Dermis microvascular lymphatic vessel endothelial cell (primary cell): ENCODE results near the gene KCNC2. TPM values are rescaled to one million over a fixed set of nuclear protein-coding genes. Genes with fewer than 3 reads are reported as not detected.
"Not testable (repeated sequence)": the region's sequence is repeated elsewhere in the genome, so short reads cannot be mapped to it uniquely, and the experiment has no call there.

Source experiments
- DNase-seq, 2 donors: peaks; one replicate each; pipeline versions ENCODE4 v3.0.0 to v3.0.0-alpha.2; 2010; ENCODE audit warnings: low read depth in 2 of 2
- total RNA-seq: library from RNA; depleted of rRNA; stranded (reverse); fragments of >200 nt; gene quantifications from 2 replicates; pipeline ENCODE4 v1.2.1, GENCODE V29; 2014

Gene KCNC2
- not detected in 2 replicates for total RNA-seq

DNA sequence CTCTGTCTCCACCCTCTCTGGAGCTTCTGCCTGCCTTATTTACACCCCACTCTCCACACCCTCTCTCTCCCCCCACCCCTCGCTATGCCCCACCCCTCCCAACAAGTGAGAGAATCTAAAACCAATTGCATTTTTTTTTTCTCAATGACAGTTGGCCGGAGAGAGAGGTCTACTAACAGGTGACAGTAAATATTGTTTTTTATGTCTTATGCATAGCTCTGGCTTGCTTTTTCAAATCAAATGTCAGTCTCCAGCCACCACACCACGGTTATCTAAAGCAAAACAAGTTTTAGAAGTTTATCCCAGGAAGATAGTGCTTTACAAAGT, at the start of gene KCNC2:
Gene KCNC2 (minus strand): TSS at position 28 of the 327 bp plus-strand sequence.
- no peak for DNase-seq

DNA sequence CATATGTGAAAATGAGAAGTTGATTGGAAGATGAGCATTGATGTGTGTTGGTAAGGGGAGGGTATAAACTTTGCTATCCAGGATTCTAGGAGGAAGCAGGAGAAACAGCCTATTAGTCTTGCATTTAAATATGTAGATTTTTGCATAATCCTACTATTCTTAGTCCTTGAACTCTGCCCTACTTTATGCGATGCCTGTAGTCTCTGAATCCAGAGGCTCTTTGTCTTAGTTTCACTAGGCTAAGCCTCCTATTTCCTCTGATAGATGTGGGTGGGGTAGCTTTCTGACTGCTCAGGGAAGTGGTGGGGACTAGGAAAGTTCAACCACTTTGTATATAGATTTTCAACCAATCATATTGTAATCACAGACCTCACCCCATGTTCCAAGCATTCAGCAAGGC, 49.5 kb upstream of the KCNC2 start:
- no peak for DNase-seq

DNA sequence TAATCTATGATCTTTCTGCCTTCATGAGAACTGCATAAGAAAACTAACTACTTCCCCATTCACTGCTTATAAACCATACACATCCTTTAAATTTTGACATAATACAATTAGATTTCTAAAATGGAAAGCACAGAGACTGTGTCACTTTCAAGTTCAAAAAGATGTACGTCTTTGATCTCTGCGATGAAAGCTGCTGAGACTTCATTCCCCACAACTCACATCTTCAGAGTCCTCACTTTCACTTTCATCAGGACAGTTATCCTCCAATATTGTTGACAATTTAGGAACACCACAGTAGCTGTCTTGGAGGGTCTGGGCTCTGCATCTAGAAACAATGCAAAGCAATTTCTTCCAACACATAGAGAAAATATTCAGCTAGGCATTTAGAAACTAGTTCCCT, 47.9 kb upstream of the KCNC2 start:
- no peak for DNase-seq

DNA sequence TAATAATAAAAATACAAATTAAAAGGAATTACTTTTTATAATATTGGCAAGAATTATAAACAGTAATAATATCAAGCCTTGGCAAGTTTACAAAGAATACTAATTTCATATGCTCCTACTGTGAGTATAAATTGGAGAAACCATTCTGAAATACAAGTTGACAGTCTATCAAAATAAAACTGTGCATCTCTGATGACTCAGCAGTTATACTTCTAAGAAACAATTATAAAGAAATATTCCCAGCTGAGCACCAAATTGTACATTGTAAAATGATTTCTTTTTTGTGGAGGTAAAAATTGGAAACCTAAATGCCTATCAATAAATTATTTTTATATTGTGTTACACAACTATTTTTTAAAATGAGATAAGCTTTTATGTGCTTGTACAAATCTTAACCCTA, 35.5 kb upstream of the KCNC2 start:
- DNase-seq = no peak

DNA sequence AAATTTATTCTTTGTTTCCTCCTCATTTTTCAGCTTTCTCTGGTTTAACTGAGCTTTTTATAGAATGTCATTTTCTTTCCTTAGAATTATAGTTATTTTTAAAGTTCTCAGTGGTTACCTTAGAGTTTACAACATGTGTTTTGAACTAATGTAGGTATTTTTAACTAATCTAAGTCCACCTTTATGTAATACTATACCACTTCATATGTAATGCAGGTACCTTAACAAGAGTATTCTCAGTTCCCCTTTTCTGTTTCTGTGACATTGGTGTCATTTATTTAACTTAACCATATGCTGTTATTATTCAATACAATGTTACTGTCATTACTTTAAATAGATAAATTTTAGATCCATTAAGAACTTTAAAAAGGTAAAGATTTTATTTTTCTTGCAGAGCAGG, 30.3 kb upstream of the KCNC2 start:
- DNase-seq = no peak

DNA sequence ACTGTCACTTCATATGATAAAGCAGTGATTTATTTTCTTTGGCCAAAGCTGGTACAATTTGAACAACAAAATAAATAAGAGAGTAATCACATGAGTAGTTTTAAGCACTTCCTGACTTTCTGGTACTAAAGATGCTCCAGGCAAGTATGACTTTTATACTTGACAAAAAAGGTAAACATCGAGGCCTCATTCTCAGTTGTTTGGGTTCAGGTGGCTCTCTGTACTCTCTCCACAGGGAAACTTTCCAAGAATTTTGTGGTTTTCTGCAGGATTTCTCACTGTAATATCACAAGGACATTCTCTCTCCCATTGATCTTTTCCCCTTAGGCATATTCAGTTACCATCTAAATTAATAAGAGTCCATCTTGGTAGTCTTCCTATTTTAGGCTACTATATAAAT, 26.6 kb upstream of the KCNC2 start:
- no peak for DNase-seq

DNA sequence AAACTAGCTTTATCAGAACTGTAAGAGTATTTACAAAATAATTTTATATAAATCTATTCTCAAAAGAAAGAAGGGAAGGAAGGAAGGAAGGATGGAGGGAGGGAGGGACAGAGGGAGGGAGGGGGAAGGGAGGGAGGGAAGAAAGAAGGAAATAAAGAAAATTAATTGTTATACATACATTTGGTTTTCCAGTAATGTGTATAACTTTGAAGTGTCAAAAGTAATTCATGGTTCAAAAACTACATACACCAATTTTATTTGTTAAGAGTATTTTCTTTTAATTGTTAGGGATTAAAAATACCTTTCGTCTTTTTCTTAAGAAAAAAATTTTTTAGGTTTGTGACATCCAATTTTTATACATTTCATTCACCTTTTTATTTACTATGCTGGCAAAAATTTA, 17.5 kb upstream of the KCNC2 start:
- DNase-seq = no peak

DNA sequence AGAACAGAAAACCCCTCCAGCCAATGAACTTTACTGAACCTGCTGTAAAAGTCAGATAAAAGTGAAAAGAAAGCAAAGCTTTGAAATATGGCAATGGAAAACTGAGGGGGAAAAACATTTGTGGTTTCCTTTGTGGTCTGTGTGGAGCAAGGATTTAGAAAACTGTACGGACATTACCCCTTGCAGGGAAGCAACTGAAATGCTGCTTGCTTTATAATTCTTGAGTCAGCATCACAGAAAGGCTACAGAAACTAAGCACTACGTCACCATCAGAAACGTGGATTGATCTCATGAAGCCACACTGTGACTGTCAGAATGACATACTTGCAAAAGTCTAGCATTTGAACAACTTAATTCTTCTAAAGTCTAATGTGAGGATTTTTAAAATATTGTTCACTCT, 2.4 kb upstream of the KCNC2 start:
- no peak for DNase-seq

DNA sequence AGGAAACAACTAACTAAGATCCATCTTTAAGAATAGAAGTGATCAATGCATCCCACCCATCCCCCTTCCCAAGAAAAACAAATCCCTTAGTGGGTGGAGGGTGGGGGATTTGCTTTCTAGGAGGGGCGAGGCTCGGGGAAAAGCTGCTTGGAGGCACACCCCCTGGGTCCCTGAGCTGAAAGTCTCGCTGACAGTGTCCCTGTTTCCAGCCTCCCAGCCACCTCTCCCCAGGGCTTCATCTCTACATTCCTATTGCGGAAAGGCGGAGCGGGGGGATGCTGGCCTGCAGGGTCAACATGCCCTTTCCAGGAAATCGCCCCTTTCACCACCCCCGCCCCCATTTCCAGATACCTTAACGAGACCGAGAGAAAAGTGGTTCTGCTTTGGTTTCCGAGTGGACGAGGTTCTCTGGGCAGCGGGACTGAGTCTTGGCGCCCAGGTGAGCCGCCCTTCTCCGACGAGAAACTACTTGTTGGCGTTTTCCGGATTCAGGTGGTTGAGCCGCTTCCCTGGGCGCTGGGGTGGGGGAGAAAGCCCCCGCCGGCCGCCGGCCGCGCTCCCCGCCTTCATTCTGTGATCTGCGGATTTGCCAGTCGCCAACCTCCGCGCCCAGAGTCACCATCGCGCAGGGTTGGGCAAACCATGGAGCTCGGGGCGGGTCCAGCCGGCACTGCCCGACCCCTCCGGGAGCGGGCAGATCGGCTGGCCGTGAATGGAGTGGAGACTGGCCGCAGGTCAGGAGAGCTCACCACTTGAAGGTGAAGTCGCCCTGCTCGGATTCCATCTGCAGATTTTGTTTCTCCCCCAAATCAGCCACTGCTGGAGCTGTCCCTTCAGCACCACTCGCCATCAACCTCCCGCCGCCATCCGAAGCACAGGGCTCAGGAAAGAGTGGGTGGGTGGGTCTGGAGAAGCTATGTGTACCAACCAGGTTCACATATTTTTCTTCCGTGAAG, 505 bp downstream of the KCNC2 start:
- DNase-seq = peak in 1 of 2 donors; percentile 2

DNA sequence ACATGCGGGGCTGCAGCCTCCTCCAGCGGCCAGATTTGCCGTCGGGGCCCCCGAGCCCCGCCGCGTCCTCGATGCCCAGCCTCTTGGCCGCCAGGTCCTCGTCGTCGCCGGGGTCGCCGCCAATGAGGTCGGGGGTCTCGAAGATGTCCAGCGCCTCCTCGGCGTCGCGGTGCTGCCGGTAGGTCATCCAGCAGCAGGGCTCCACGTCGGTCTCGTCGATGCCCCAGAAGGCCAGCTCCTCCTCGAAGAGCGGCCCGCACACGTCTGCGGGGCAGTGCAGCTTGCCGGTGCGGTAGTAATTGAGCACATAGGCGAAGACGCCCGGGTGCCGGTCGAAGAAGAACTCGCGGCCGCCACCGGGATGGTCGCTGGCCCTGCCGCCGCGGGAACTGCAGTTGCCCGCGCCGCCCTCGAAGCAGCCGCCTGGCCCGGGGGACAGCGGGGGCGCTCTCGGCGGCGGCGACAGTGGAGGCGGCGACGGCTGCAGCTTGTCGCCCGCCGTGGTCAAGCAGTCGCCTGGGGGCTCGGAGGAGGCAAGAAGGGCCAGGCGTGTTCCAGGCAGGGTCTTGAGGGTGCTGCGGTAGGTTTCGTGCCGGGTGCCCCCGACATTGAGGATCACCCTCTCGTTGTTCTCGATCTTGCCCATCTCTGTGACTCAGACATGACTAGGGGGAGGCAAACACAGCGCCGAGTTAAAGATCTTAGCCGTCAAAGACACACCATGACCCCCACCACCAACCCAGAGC, 2.1 kb downstream of the KCNC2 start:
- no peak for DNase-seq

DNA sequence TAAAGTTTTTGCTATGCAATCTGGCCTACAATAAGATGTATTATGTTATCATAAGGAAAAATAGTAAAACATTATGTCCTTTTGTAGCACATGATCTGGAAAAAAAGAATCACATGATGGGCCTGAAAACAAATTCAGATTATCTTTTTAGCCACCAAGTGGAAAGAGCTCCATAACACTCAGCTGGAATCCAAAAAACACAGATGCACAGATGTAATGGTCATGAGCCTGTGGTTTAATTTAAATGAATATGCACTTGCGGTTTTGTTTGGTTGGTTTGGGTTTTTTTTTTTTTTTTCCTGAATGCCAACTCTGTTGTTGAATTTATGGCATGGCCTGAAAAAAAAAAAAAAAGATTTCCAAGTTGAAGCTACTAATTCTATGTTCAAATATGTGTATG, 4.1 kb downstream of the KCNC2 start:
- no peak for DNase-seq

DNA sequence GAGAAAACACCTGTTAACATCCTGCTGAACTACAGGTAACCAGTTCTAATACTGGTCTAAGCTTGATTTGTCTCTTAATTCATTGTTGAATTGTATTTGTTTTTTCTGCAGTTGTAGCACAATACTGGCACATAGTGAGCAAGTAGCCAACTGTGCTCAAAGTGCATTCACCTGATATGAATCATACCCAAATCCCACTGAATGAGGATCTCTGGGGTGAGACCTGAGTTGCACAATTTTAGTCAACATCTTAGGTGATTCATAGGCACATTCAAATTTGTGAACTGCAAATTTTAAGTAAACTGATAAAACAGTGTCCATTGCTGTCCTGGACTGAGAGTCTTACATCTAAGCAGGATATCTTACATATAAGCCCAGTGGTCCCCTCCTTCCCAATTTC, 12.8 kb downstream of the KCNC2 start:
- no peak for DNase-seq

DNA sequence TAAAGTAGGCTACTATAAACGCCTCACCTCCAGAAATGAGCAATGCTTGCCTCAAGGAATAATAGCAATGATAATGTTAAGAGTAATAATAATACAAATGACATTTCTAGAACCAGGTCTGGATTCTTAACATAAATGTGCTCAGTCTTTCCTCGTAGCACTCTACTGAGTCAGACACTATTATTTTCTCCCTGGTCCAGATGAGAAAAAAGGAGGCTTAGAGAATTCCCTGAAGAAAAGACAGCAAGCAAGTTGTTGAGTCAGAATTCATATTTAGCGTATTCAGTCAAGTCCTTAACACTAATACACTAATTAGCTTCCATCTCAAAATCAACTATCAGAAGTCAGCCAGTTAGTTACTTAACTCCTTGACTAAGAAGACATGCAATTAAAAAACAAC, 13.2 kb downstream of the KCNC2 start:
- DNase-seq = no peak

DNA sequence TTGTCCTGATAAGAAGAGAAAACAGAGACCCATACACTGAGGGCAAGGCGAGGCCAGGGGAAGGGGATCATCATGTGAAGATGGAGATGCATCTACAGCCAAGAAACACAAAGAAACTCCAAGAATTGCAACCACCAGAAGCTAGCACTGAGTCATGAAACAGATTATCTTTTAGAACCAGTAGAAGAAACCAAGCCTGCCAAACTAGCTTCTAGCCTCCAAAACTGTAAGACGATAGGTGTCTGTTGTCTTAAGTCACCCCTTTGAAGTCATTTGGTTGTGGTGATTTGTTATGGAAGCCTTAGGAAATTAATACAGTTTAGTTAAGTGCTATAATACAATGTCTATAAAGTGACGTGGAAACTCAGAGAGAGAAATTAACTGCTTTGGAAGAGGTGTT, 15.4 kb downstream of the KCNC2 start:
- no peak for DNase-seq

DNA sequence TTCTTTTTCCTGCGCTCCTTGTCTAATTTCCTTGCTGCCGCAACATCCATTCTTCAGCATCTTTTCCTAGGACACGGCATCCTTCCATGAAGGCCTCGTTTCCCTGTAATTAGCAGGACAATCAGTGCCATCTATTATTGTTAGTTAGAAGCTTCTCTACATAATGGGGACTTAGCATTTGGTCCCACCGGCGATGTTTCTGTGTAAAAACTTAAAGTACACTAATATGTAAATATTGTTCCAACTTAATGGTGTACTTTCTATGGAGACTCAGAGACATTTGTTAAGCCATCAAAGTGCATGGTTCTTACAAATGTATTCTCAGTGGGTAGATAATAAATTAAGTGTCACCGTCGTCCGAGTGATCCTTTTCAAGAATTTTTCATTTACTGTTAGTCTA, 17.4 kb downstream of the KCNC2 start:
- no peak for DNase-seq

DNA sequence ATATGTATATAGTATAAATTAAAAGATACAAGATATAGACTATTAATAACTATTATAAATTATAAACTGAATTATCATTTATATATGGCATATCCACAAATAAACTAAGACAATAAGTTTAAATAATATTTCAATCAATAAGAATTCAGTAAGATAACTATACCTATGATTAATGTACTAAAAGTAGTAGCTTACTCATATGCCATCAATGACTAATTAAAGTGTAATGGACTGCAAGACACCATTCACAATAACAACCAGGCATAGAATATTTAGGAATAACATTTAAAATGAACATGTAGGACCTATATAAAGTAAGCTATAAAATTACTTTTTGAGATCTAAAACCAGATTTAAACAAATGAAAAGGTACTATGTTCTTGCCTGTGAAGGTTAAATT, 18.8 kb downstream of the KCNC2 start:
- no peak for DNase-seq

DNA sequence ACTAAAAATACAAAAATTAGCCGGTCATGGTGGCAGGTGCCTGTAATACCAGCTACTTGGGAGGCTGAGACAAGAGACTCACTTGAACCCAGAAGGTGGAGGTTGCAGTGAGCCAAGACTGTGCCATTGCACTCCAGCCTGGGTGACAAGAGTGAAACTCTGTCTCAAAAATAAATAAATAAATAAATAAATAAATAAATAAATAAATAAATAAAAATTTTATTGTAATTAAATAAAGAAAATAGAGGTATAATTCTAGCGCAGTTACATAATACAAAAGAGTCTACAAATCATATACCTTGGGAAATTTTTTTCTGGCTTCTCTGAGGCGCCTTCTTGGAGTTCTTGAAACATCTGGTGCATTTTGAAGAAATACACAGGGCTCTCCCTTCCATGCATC, 23.8 kb downstream of the KCNC2 start:
- DNase-seq = not testable (repeated sequence)

DNA sequence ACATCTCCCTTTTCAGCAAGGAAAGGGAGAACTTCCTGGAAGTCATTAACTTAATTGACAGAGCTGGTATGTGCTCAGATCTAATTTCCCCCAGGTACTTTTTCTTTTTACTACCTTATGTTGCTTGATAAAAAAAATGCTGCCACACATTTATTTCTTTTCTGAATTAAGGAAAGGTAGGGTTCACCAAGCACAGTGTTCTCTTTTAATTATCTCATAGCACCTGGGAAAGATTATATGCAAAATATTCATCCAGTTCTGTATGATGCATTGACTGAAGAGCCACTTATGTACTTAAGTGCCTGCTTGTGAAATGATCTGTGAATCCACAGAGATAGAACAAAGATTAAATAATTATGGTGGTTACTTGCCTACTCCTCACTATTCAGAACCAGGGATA, 25.1 kb downstream of the KCNC2 start:
- DNase-seq = no peak

DNA sequence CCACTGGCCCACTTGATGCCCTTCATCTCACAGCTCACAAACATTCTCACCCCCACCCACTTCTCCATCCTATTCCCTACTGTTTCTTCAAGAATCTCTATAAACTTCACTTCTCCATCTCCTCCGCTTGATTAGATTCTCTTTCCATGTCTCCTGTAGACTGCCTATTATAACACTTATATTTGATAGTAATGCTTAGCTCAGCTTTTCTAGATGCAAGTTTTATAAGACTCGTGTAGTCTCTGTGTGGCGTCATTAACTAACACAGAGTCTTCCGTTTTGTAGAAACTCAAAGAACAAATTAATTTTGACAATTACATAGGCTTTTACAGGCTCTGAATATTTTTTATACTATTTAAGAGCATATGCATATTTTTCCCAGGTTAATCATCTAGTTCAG, 25.7 kb downstream of the KCNC2 start:
- DNase-seq = no peak

DNA sequence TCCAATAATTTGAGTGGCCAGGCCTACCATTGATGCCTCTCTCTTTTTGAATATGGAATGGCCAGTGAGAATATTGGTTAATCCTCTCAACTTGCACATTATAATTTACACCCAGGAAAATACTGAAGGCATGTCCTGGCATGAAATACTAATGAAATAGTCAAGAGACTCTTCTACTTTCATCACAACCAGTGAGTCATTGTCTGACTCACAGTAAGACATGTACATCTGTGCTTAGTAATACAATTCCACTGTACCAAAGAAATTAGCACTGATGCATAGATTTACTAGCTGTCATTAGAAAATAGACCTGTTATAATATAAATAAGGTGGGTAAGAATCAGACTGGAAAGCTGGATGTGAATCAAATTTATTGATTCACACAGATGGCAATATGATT, 31.6 kb downstream of the KCNC2 start:
- peak in 1 of 2 donors; percentile 13 for DNase-seq

DNA sequence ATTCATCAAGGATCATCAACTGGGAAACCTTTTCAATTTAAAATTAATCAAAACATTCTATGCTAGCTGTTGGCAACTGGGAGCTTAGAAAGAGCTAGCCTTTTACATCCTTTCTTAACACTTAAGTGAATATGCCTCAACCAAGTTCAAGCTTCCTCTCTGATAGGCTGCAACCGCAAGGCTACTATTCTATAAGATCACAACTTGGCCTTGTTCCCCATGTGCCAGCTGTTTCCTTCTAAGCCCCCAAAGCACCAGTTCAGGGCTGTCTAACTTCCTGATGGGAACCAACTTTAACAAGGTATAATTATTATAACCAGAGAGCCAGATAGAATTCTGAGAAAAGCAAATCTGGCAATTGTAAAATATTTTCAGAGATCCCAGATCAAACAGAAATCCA, 37.0 kb downstream of the KCNC2 start:
- DNase-seq = no peak

DNA sequence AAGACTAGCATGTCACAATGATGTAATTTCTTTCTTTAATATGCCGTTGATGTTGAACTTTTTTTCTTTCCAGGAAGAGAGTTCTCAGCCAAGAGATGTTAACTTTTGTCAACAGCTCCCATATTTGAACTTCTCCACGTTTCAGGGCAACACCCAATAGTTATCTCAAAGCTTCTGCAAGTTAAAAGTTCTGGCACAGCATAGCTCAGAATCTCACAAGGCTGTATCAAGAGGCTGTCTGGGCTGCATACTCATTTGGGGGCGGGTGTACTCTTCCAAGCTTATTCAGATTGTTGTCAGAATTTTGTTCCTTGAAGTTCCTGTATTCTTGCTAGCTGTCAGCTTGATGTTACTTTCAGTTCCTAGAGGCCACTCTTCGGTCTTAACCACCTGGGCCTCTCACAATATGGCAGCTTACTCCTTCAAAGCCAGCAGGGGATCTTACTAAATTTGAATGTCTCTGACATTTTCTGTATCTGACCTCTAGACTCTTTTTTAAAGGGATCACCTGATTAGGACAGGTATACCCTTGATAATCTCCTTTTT, 38.9 kb downstream of the KCNC2 start:
- DNase-seq = no peak

DNA sequence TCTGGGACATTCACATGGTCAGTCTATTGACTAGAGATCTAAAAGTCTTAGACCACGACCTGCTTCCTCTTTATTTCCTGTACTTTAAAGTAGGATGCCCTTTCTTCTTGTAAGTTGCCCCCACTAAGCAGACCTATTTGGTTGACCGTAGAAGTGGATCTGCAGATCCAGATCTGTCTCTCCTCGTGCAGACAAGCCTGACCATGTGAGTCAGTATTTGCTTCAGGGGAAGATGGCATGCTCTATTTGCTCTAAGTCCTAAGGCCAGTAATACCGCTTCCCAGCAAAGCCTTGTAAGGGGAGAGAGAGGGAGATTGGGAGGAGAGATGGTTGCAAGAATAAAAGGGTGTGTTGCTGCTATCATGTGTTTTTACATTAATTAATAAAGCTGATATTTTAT, 46.8 kb downstream of the KCNC2 start:
- no peak for DNase-seq
